IMR-90 (cell line): Measurements from ENCODE around the gene RAB11A. TPM values are rescaled to one million over a fixed set of nuclear protein-coding genes. Genes with fewer than 3 reads are reported as not detected.

Experiments
- ATAC-seq: fragments of 200-7000 bp; cut with Tn5 transposase; 2 replicates; pipeline ENCODE4 v1.9.1; 2020; ENCODE audit warnings: low read depth, mild to moderate bottlenecking, moderate library complexity
- BruUV-seq: library from RNA; stranded (reverse); fragments of 400-500 nt; replicated peaks from 2 replicates; lab custom pipeline; 2021; lab: Mats Ljungman, UMichigan
- CTCF ChIA-PET: fragments of 300-600 bp; formaldehyde crosslinking; extraction: SDS; loops from one replicate; lab custom pipeline; 2021; ENCODE audit warnings: antibody characterized with exemption; lab: Yijun Ruan, JAX
- POLR2A ChIA-PET: fragments of 300-600 bp; sonication (Branson Sonifier 250); formaldehyde crosslinking; loops from one replicate; lab custom pipeline; 2022; ENCODE audit warnings: antibody characterized with exemption; ENCODE audit not compliant: unreplicated experiment; lab: Charles Lee
- DNase-seq: peaks from one replicate; pipeline ENCODE4 v3.0.0; 2013
- H2AFZ ChIP-seq: replicated peaks from 2 replicates; pipeline ENCODE3; 2013; ENCODE audit warnings: low read length, mild to moderate bottlenecking; ENCODE audit not compliant: poor library complexity
- H2AK5ac ChIP-seq: 2 replicates; pipeline ENCODE4 v1.6.1; 2013; ENCODE audit warnings: low read depth, low read length, inconsistent platforms
- H2AK9ac ChIP-seq: replicated peaks from 2 replicates; pipeline ENCODE3; 2013; ENCODE audit warnings: mild to moderate bottlenecking, low read depth, low read length, moderate library complexity; ENCODE audit not compliant: poor library complexity
- H2BK120ac ChIP-seq: 2 replicates; pipeline ENCODE4 v1.6.1; 2013; ENCODE audit warnings: low read depth, low read length, inconsistent platforms
- H2BK15ac ChIP-seq: 3 replicates; pipeline ENCODE4 v1.6.1; 2013; ENCODE audit warnings: low read depth, low read length, inconsistent platforms
- H2BK20ac ChIP-seq: 2 replicates; pipeline ENCODE4 v1.6.1; 2013; ENCODE audit warnings: low read depth, mild to moderate bottlenecking, inconsistent platforms, low read length, moderate library complexity
- H2BK5ac ChIP-seq: 2 replicates; pipeline ENCODE4 v1.6.1; 2013; ENCODE audit warnings: mild to moderate bottlenecking, low read depth, low read length, inconsistent platforms; ENCODE audit not compliant: poor library complexity, severe bottlenecking
- H3K14ac ChIP-seq: replicated peaks from 2 replicates; pipeline ENCODE4 v1.6.1; 2013; ENCODE audit warnings: low read depth, low read length, inconsistent platforms
- H3K18ac ChIP-seq: 2 replicates; pipeline ENCODE4 v1.6.1; 2013; ENCODE audit warnings: low read depth, low read length, control low read depth
- H3K23ac ChIP-seq: 2 replicates; pipeline ENCODE4 v1.6.1; 2013; ENCODE audit warnings: low read depth, low read length, inconsistent platforms
- H3K27ac ChIP-seq: 2 replicates; pipeline ENCODE4 v1.5.1; 2013; ENCODE audit warnings: mild to moderate bottlenecking, control low read depth, low read length; ENCODE audit not compliant: insufficient read depth
- H3K27me3 ChIP-seq: 2 replicates; pipeline ENCODE4 v1.6.1; 2013; ENCODE audit warnings: low read length; ENCODE audit not compliant: control insufficient read depth, insufficient read depth
- H3K36me3 ChIP-seq: 2 replicates; pipeline ENCODE4 v1.6.1; 2013; ENCODE audit warnings: low read length, mixed read lengths; ENCODE audit not compliant: control insufficient read depth, insufficient read depth
- H3K4ac ChIP-seq: 2 replicates; pipeline ENCODE4 v1.6.1; 2013; ENCODE audit warnings: low read depth, low read length, inconsistent platforms
- H3K4me1 ChIP-seq: 2 replicates; pipeline ENCODE4 v1.6.1; 2013; ENCODE audit warnings: low read length, mixed read lengths; ENCODE audit not compliant: control insufficient read depth, insufficient read depth
- H3K4me2 ChIP-seq: 2 replicates; pipeline ENCODE4 v1.6.1; 2013; ENCODE audit warnings: low read depth, mild to moderate bottlenecking, control low read depth, low read length, moderate library complexity
- H3K4me3 ChIP-seq: 2 replicates; pipeline ENCODE4 v1.5.1; 2013; ENCODE audit warnings: low read depth, mild to moderate bottlenecking, control low read depth, low read length, moderate library complexity; ENCODE audit not compliant: insufficient read depth
- H3K56ac ChIP-seq: 2 replicates; pipeline ENCODE4 v1.6.1; 2013; ENCODE audit warnings: low read length, inconsistent platforms; ENCODE audit not compliant: insufficient read depth; ENCODE audit errors: extremely low read depth
- H3K79me1 ChIP-seq, 2 experiments: 2 replicates each; pipeline ENCODE4 v1.6.1; 2013; ENCODE audit warnings: low read length in 2 of 2, inconsistent platforms in 1 of 2, low read depth in 1 of 2
- H3K9ac ChIP-seq: 2 replicates; pipeline ENCODE4 v1.6.1; 2013; ENCODE audit warnings: low read depth, low read length, control low read depth
- H3K9me1 ChIP-seq: 2 replicates; pipeline ENCODE4 v1.6.1; 2013; ENCODE audit warnings: low read length, inconsistent platforms; ENCODE audit not compliant: insufficient read depth
- H3K9me3 ChIP-seq: 2 replicates; pipeline ENCODE4 v1.6.1; 2013; ENCODE audit warnings: low read length; ENCODE audit not compliant: control insufficient read depth, insufficient read depth
- H4K20me1 ChIP-seq: 2 replicates; pipeline ENCODE4 v1.6.1; 2013; ENCODE audit warnings: low read length, inconsistent platforms; ENCODE audit not compliant: insufficient read depth
- H4K5ac ChIP-seq: 2 replicates; pipeline ENCODE4 v1.6.1; 2013; ENCODE audit warnings: mild to moderate bottlenecking, low read depth, low read length, control low read depth
- H4K8ac ChIP-seq, 2 experiments: 2 replicates each; pipeline ENCODE4 v1.6.1; 2013; ENCODE audit warnings: low read depth in 2 of 2, low read length in 2 of 2, control low read depth in 1 of 2, inconsistent platforms in 1 of 2
- H4K91ac ChIP-seq: 2 replicates; pipeline ENCODE4 v1.6.1; 2013; ENCODE audit warnings: low read depth, low read length, inconsistent platforms; ENCODE audit not compliant: insufficient read depth
- BHLHE40 ChIP-seq: fragments of 150-350 bp; IDR thresholded peaks from 2 replicates; pipeline ENCODE4 v1.6.1; 2016; ENCODE audit warnings: mild to moderate bottlenecking, low read depth, low read length
- CEBPB ChIP-seq: IDR thresholded peaks from 2 replicates; pipeline ENCODE4 v1.6.1; 2012; ENCODE audit warnings: low read depth, low read length, improper control_type of control experiment
- WGBS, 2 experiments: methylation state at CpG; one replicate each; pipeline versions ENCODE4 v1.1.5 to v1.1.7; 2013; ENCODE audit warnings: missing lambda C conversion rate in 2 of 2; ENCODE audit not compliant: insufficient read length in 1 of 2; ENCODE audit errors: extremely low coverage in 2 of 2; 5-methylcytosine and 5-hydroxymethylcytosine counted together
- dilution Hi-C: fragments of 300-500 bp; cut with HindIII; formaldehyde crosslinking; loops from one replicate; pipeline ENCODE4 v1.14.3; 2018; ENCODE audit warnings: low sequenced_read_pairs; ENCODE audit not compliant: unreplicated experiment
- in situ Hi-C: fragments of 300-500 bp; cut with MboI; formaldehyde crosslinking; loops from 3 replicates; pipeline ENCODE4 v1.14.3; 2019; ENCODE audit warnings: low sequenced_read_pairs, inconsistent platforms, mixed read lengths
- intact Hi-C: fragments of 100-400 bp; cut with micrococcal nuclease; formaldehyde crosslinking; loops from 2 replicates; pipeline ENCODE4 v1.10.0; 2022
- polyA plus RNA-seq, 3 experiments: library from polyadenylated mRNA; depleted of rRNA; stranded (reverse); fragments of >200 nt; gene quantifications; 2 replicates each; pipeline ENCODE4 v1.2.3, GENCODE V29; 2012; ENCODE audit warnings: low replicate concordance in 1 of 3
- total RNA-seq: library from RNA; depleted of rRNA; stranded (reverse); fragments of >200 nt; gene quantifications from 2 replicates; pipeline ENCODE4 v1.2.3, GENCODE V29; 2012

The RAB11A gene
- total and polyA plus RNA-seq, 2 of the 4 experiments (the other 2 are of a cell fraction): 341 to 462 TPM

DNA sequence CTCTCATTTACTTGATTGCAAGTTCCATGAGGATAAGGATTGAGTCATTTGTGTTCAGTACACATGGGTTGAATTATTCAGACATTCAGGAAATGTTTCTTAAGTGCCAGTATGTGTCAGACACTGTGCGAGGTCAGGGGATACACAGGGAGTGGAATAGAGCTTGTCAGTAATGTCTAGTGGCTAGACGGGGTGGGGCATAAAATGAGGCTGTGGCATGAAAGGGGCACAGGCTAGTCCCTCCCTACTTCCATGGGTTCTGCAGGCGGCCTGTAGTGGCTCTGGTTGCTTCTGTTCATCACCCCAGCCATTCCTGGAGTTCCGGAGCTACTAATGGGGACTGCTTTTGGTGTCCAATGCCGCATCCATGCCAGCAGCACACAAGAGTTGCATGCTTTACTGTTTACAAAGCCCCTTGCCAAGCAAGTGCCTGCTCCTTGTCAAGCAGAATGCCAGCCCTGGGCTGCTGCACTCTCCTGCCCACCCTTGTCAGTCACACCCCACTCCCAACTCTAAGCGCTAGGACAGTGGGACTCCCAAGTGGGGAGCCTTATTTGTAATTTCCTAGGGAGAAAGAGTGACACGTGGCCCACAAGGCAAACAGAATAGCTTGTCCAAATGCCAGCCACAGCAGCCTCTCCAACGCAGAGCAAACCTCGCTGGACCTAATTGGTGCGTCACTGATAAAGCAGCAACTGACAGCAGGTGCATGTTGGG lies 70.8 kb downstream of the RAB11A start:
- intact Hi-C loops: no loop called here
- H4K20me1 ChIP-seq: no peaks in the 10 kb centered on the region; the same call in 1 of the 2 replicates
- H4K5ac ChIP-seq: no peak overlapping the region
- ATAC-seq (peak; percentile 94), DNase-seq (peak; percentile 79)
- H2AK5ac ChIP-seq: no peak overlapping the region
- no peak overlapping the region for H2BK5ac ChIP-seq
- peaks cover 3% of the 10 kb centered on the region; the same call in 1 of the 2 replicates for H3K9me1 ChIP-seq
- no peak overlapping the region for H3K14ac ChIP-seq
- no peak overlapping the region for H2AK9ac ChIP-seq
- H3K4me1 ChIP-seq: peaks cover 6% of the 10 kb centered on the region
- ChIA-PET POLR2A (no interaction called here), CTCF (interaction anchor here (0.8 kb wide), 1 partner anchor 58 kb away, joined by 3 read pairs; no protein-coding TSS in a partner anchor)
- no peak overlapping the region for H2BK15ac ChIP-seq
- no peak overlapping the region for H3K4me2 ChIP-seq
- H3K56ac ChIP-seq: no peak overlapping the region
- in situ Hi-C loops: no loop called here
- no peak overlapping the region for H3K4me3 ChIP-seq
- no peak overlapping the region for H4K8ac ChIP-seq
- TF ChIP-seq CEBPB (peak; percentile 58), BHLHE40 (no peak)
- H3K36me3 ChIP-seq: no peaks in the 10 kb centered on the region
- H3K27me3 ChIP-seq: peaks cover 12% of the 10 kb centered on the region
- no TSS peak for BruUV-seq
- no peak overlapping the region for H3K27ac ChIP-seq
- WGBS, 2 experiments: 40% methylated on average over 2 of the region's 10 CpGs; no CpG with 5 or more reads in 1 of the 2 experiments
- H3K9ac ChIP-seq: no peak overlapping the region
- H2AFZ ChIP-seq: peak overlapping the region; percentile 67
- dilution Hi-C loops: no loop called here
- H3K23ac ChIP-seq: no peak overlapping the region
- H3K18ac ChIP-seq: no peak overlapping the region
- no peak overlapping the region for H2BK120ac ChIP-seq
- H3K9me3 ChIP-seq: no peaks in the 10 kb centered on the region
- H3K79me1 ChIP-seq: no peaks in the 10 kb centered on the region
- H4K91ac ChIP-seq: no peak overlapping the region
- no peak overlapping the region for H2BK20ac ChIP-seq
- H3K4ac ChIP-seq: no peak overlapping the region
